GM23248 (cell line): Measurements from ENCODE around the gene PCDHGA7. TPM values are rescaled to one million over a fixed set of nuclear protein-coding genes. Genes with fewer than 3 reads are reported as not detected.
A peak's percentile ranks its signal among the peaks of the same experiment; 100 is the strongest.

ENCODE experiments used
- DNase-seq: peaks from one replicate; pipeline ENCODE4 v3.0.0-alpha.2; 2015
- H2AFZ ChIP-seq: fragments of 200-600 bp; sonication (generic); 2 replicates; pipeline ENCODE4 v1.6.1; 2016; ENCODE audit warnings: antibody characterized with exemption
- H3F3A ChIP-seq: fragments of 200-600 bp; sonication (generic); 2 replicates; pipeline ENCODE4 v1.6.1; 2016; ENCODE audit warnings: mild to moderate bottlenecking, antibody characterized with exemption, mixed run types; ENCODE audit not compliant: insufficient read depth
- H3K27ac ChIP-seq: fragments of 200-600 bp; sonication (generic); 2 replicates; pipeline ENCODE4 v1.5.1; 2016; ENCODE audit warnings: mild to moderate bottlenecking
- H3K27me3 ChIP-seq: fragments of 200-600 bp; sonication (generic); replicated peaks from 2 replicates; pipeline ENCODE4 v1.6.1; 2016; ENCODE audit warnings: mild to moderate bottlenecking; ENCODE audit not compliant: insufficient read depth
- H3K36me3 ChIP-seq: fragments of 200-600 bp; sonication (generic); 2 replicates; pipeline ENCODE4 v1.6.1; 2016; ENCODE audit warnings: low read depth, mild to moderate bottlenecking
- H3K4me1 ChIP-seq: fragments of 200-600 bp; sonication (generic); 2 replicates; pipeline ENCODE4 v1.6.1; 2016; ENCODE audit warnings: mild to moderate bottlenecking; ENCODE audit not compliant: insufficient read depth
- H3K4me2 ChIP-seq: fragments of 200-600 bp; sonication (generic); one replicate; pipeline ENCODE4 v1.6.1; 2016; ENCODE audit warnings: mild to moderate bottlenecking; ENCODE audit not compliant: unreplicated experiment
- H3K4me3 ChIP-seq: fragments of 200-600 bp; sonication (generic); 2 replicates; pipeline ENCODE4 v1.5.1; 2016; ENCODE audit warnings: mild to moderate bottlenecking
- H3K79me2 ChIP-seq: fragments of 200-600 bp; sonication (generic); 2 replicates; pipeline ENCODE4 v1.6.1; 2016; ENCODE audit warnings: mild to moderate bottlenecking; ENCODE audit not compliant: insufficient read depth
- H3K9ac ChIP-seq: fragments of 200-600 bp; sonication (generic); 2 replicates; pipeline ENCODE4 v1.6.1; 2016; ENCODE audit warnings: mild to moderate bottlenecking
- H3K9me2 ChIP-seq: fragments of 200-600 bp; sonication (generic); 2 replicates; pipeline ENCODE4 v1.6.1; 2016; ENCODE audit warnings: mixed run types, mild to moderate bottlenecking, moderate library complexity; ENCODE audit not compliant: insufficient read depth
- H3K9me3 ChIP-seq: fragments of 200-600 bp; sonication (generic); one replicate; pipeline ENCODE4 v1.6.1; 2017; ENCODE audit warnings: low read depth
- H4K20me1 ChIP-seq: fragments of 200-600 bp; sonication (generic); 2 replicates; pipeline ENCODE4 v1.6.0; 2016; ENCODE audit not compliant: insufficient read depth
- EZH2 ChIP-seq: fragments of 200-600 bp; sonication (generic); IDR thresholded peaks from 2 replicates; pipeline ENCODE4 v1.6.1; 2018; ENCODE audit warnings: antibody characterized with exemption, mild to moderate bottlenecking; ENCODE audit not compliant: insufficient read depth, poor library complexity, severe bottlenecking
- EZH2phosphoT487 ChIP-seq: fragments of 200-600 bp; sonication (generic); IDR thresholded peaks from 2 replicates; pipeline ENCODE4 v1.6.1; 2018; ENCODE audit warnings: antibody characterized with exemption, moderate library complexity, mild to moderate bottlenecking, low read depth; ENCODE audit not compliant: insufficient read depth
- WGBS, 2 experiments: methylation state at CpG; one replicate each; pipeline ENCODE4 v1.1.6; 2015 to 2017; ENCODE audit warnings: low lambda C conversion rate in 2 of 2, low coverage in 1 of 2; ENCODE audit errors: missing lambda C conversion rate in 2 of 2; 5-methylcytosine and 5-hydroxymethylcytosine counted together
- in situ Hi-C: fragments of 300-500 bp; cut with MboI; formaldehyde crosslinking; loops from 2 replicates; pipeline ENCODE4 v1.15.0; 2020
- polyA plus RNA-seq: library from polyadenylated mRNA; unstranded; fragments of >200 nt; fragmentation: Nextera tagmentation; extraction: Ambion mirVana; gene quantifications from 2 replicates; pipeline ENCODE4 v1.2.1, GENCODE V29; 2016
- total RNA-seq: library from RNA; depleted of rRNA; stranded (reverse); fragments of >200 nt; shearing (Covaris generic); gene quantifications from 2 replicates; pipeline ENCODE4 v1.2.3, GENCODE V29; 2014

PCDHGA7 gene
- total and polyA plus RNA-seq, 2 experiments from 2014 or later: 0.43 to 1.1 TPM

GRCh38 chr5:141362719-141363118 lies 19.8 kb upstream of the PCDHGA7 start:
- H3K36me3 ChIP-seq: no peaks in the 10 kb centered on the region; the same call in 1 of the 2 replicates
- H3F3A ChIP-seq: no peaks in the 10 kb centered on the region
- H4K20me1 ChIP-seq: no peaks in the 10 kb centered on the region
- H3K27ac ChIP-seq: no peak overlapping the region
- in situ Hi-C loops: no loop called here
- TF ChIP-seq EZH2phosphoT487: no peak
- no peak for TF ChIP-seq EZH2
- no peak overlapping the region for H3K4me2 ChIP-seq
- H3K79me2 ChIP-seq: peaks cover 6% of the 10 kb centered on the region; the same call in 1 of the 2 replicates
- peaks cover 7% of the 10 kb centered on the region for H3K9me3 ChIP-seq
- H3K4me3 ChIP-seq: no peak overlapping the region
- DNase-seq: no peak
- no peak overlapping the region for H3K9ac ChIP-seq
- H3K4me1 ChIP-seq: no peaks in the 10 kb centered on the region
- no peak overlapping the region for H2AFZ ChIP-seq
- no peaks in the 10 kb centered on the region for H3K9me2 ChIP-seq
- no peaks in the 10 kb centered on the region for H3K27me3 ChIP-seq

- H3K27me3 ChIP-seq: no peaks in the 10 kb centered on the region
- no peaks in the 10 kb centered on the region for H3K4me1 ChIP-seq
- no peak for DNase-seq
- H3K9me2 ChIP-seq: no peaks in the 10 kb centered on the region
- no peaks in the 10 kb centered on the region; the same call in 1 of the 2 replicates for H3K36me3 ChIP-seq
- no peak within 1 kb of the TSS for H3K27ac ChIP-seq
- no peaks in the 10 kb centered on the region for H3F3A ChIP-seq
- H4K20me1 ChIP-seq: no peaks in the 10 kb centered on the region
- no peak within 1 kb of the TSS for H3K4me2 ChIP-seq
- no peak within 1 kb of the TSS for H2AFZ ChIP-seq
- no peak within 1 kb of the TSS for H3K4me3 ChIP-seq
- H3K9me3 ChIP-seq: peaks cover 3% of the 10 kb centered on the region
- no peak within 1 kb of the TSS for H3K9ac ChIP-seq
- TF ChIP-seq EZH2phosphoT487 (no peak), EZH2 (no peak)
- in situ Hi-C loops: no loop called here
- no peaks in the 10 kb centered on the region for H3K79me2 ChIP-seq
- WGBS, 2 experiments: 22 to 24% methylated on average over 34 of the region's 34 CpGs
Observed at GRCh38 chr5:141363952-141364660, 18.4 kb upstream of the PCDHGA7 start, which contains the start of gene PCDHGA5. PCDHGA5 (plus strand) TSS chr5:141364162; CDS start chr5:141364331, 169 bp downstream.

GRCh38 chr5:141366016-141366896 lies 16.3 kb upstream of the PCDHGA7 start:
- DNase-seq: no peak
- WGBS, 2 experiments: 43 to 49% methylated on average over 37 to 44 of the region's 46 CpGs

GRCh38 chr5:141369994-141370848 lies 12.3 kb upstream of the PCDHGA7 start, which contains the start of gene PCDHGB3:
PCDHGB3 (plus strand) TSS chr5:141370242; CDS start chr5:141370395, 153 bp downstream.
- peak; percentile 81 for DNase-seq
- H3K9me3 ChIP-seq: no peaks in the 10 kb centered on the region
- H3K4me2 ChIP-seq: peak within 1 kb of the TSS; percentile 45
- no peak within 1 kb of the TSS for H3K27ac ChIP-seq
- no peak for TF ChIP-seq EZH2
- TF ChIP-seq EZH2phosphoT487: no peak
- H2AFZ ChIP-seq: peak within 1 kb of the TSS; percentile 69
- H3F3A ChIP-seq: no peaks in the 10 kb centered on the region
- WGBS, 2 experiments: 28 to 31% methylated on average over 32 of the region's 32 CpGs
- H3K9ac ChIP-seq: 0 out of 2 replicates have a peak within 1 kb of the TSS, but pooled peaks have one; percentile 3
- in situ Hi-C loops: no loop called here
- H4K20me1 ChIP-seq: no peaks in the 10 kb centered on the region
- no peaks in the 10 kb centered on the region for H3K9me2 ChIP-seq
- H3K79me2 ChIP-seq: no peaks in the 10 kb centered on the region
- H3K4me3 ChIP-seq: peak within 1 kb of the TSS; percentile 59
- H3K36me3 ChIP-seq: no peaks in the 10 kb centered on the region
- no peaks in the 10 kb centered on the region for H3K4me1 ChIP-seq
- no peaks in the 10 kb centered on the region for H3K27me3 ChIP-seq

More at GRCh38 chr5:141366016-141366896, 16.3 kb upstream of the PCDHGA7 start:
- Histone ChIP-seq H3K27me3 (no peaks in the 10 kb centered on the region), H2AFZ (no peak overlapping the region), H3K36me3 (no peaks in the 10 kb centered on the region; the same call in 1 of the 2 replicates), H3F3A (no peaks in the 10 kb centered on the region), H3K9me3 (peaks cover 3% of the 10 kb centered on the region), H3K9ac (no peak overlapping the region), H3K79me2 (no peaks in the 10 kb centered on the region), H3K27ac (no peak overlapping the region), H3K4me1 (no peaks in the 10 kb centered on the region), H3K4me2 (no peak overlapping the region), H4K20me1 (no peaks in the 10 kb centered on the region), H3K4me3 (no peak overlapping the region), H3K9me2 (no peaks in the 10 kb centered on the region)
- no peak for TF ChIP-seq EZH2
- no peak for TF ChIP-seq EZH2phosphoT487
- in situ Hi-C loops: no loop called here
